Measurements from ENCODE around the gene ZBTB16.

- no peak for TF ChIP-seq CTCF (IDR thresholded peaks at IDR 0.05)
- no peak for TF ChIP-seq POLR2AphosphoS5 (IDR thresholded peaks at IDR 0.05; ENCODE audit: low read depth, low read length)
- no peak for TF ChIP-seq SIN3A (IDR thresholded peaks at IDR 0.05; ENCODE audit: borderline replicate concordance, insufficient read depth, low read depth, low read length)
- TF ChIP-seq REST (IDR thresholded peaks at IDR 0.05; ENCODE audit: insufficient read depth in 1 of 2, low read depth in 2 of 2, low read length in 1 of 2), result no peak
- no peak for TF ChIP-seq TCF7L2 (IDR thresholded peaks at IDR 0.05; ENCODE audit: low read depth, low read length)
These were observed 135.2 kb downstream of the ZBTB16 start for GRCh38 chr11:114194702-114195101.

All from Panc1 (cell line).